Heart left ventricle (tissue), 13 donors: Measurements from ENCODE around the gene RAC3.

Source experiments
- POLR2A ChIP-seq, 2 donors: fragments of 450-650 bp; IDR thresholded peaks; one replicate each; pipeline ENCODE4 v1.6.1; 2017; ENCODE audit warnings: antibody characterized with exemption in 2 of 2, mild to moderate bottlenecking in 2 of 2, moderate library complexity in 2 of 2
- TF ChIP-seq, protein P1 (sequence below), 12 donors: fragments of 200-600 bp; sonication (generic) in 4 of 12; IDR thresholded peaks; one replicate each; pipeline versions ENCODE4 v1.5.0 to v1.8.0; 2018 to 2022; ENCODE audit warnings: antibody characterized with exemption in 12 of 12, mild to moderate bottlenecking in 5 of 12
- donor health status: ischemic (EF 13 %, LVEDD 7.1; RV severe dilation, severe dysfunction).
- donor health status: DM: no; HTN: yes; CAD: no.
- donor health status: DM: no; HTN: no; CAD: no.
- donor health status: ischemic (EF 25% LVEDD 6.9; RV normal size, moderate dysfunction).
- donor health status: ischemic (EF 25% LVEDD 5.7; RV mildly dilated, moderate dysfunction).
- donor health status: ischemic (EF 35%, LVEDD 5.7; RV mildly dilated, moderate dysfunction).
- donor health status: nonischemic (EF 11% LVEDD 7.7; RV severe dilation, severe dysfunction).
- donor health status: DM: yes; HTN: yes; CAD: no.
- donor health status: PGD.
- donor health status: ischemic (EF 29% LVEDD 5.4; RV normal size, mild dysfunction).
- donor health status: nonischemic (EF 23%, LVEDD 6.1; RV moderate dilation, normal function).

DNA sequence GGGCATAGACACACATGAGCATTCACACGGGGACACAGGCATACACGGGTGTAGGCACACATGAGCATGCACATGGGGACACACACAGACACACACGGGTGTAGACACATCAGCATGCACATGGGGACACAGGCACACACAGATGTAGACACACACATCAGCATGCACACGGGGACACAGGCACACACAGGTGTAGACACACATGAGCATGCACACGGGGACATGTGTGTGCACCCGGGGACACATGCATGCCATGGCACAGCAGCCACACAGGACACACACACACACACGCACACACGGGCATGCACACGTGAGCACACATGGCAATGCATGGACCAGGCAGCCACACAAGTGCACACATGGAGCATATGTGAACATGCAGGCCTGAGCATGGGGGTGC lies 11.2 kb downstream of the RAC3 start:
- TF ChIP-seq POLR2A (IDR thresholded peaks at IDR 0.05): no peak
- TF ChIP-seq, protein P1, sequence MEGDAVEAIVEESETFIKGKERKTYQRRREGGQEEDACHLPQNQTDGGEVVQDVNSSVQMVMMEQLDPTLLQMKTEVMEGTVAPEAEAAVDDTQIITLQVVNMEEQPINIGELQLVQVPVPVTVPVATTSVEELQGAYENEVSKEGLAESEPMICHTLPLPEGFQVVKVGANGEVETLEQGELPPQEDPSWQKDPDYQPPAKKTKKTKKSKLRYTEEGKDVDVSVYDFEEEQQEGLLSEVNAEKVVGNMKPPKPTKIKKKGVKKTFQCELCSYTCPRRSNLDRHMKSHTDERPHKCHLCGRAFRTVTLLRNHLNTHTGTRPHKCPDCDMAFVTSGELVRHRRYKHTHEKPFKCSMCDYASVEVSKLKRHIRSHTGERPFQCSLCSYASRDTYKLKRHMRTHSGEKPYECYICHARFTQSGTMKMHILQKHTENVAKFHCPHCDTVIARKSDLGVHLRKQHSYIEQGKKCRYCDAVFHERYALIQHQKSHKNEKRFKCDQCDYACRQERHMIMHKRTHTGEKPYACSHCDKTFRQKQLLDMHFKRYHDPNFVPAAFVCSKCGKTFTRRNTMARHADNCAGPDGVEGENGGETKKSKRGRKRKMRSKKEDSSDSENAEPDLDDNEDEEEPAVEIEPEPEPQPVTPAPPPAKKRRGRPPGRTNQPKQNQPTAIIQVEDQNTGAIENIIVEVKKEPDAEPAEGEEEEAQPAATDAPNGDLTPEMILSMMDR (IDR thresholded peaks at IDR 0.05): no peak
